ENCODE measurements around the gene CHMP1B.

The CHMP1B gene

DNA sequence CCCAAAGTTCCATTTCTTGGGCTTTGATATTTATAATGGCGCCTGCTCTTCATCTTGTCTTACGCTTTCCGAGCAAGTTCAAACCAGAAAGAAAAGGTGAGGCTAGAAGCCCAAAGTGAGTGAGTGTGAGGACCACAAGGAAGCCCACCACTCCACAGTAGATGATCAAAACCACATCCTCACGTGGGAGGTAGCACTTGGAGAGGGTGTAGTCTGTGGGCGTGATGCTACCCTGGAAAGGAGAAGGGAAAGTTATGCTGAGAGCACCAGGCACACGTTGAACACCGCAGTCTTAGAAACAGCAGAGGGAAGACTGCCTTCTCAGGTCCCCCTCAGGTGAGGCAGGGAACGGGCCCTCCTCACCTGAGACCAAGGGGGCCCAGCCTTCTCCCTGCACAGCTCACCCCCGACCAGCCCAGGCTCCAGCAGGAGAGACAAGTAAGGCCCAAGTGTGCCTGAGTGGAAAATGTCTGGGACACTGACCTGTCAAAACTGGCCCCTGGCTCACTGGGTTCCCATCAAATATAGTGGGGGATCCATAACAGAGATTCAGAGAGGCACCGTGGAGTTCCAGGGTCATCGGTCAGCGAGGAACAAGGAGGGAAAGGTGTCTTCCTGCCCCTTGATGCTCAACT is 33.3 kb downstream of the CHMP1B start:
- H3K4me3 ChIP-seq (replicated peaks; ENCODE audit: low read depth, low read length), result no peak overlapping the region
- TF ChIP-seq CTCF (IDR thresholded peaks at IDR 0.05; ENCODE audit: low read depth, low read length, missing control alignments), result no peak
- DNase-seq (ENCODE audit: extremely low read depth, low read depth), result no peak

GRCh38 chr18:11885278-11885947 is 34.2 kb downstream of the CHMP1B start:
- DNase-seq (ENCODE audit: extremely low read depth, low read depth), result no peak
- no peak overlapping the region for H3K4me3 ChIP-seq (replicated peaks; ENCODE audit: low read depth, low read length)

DNA sequence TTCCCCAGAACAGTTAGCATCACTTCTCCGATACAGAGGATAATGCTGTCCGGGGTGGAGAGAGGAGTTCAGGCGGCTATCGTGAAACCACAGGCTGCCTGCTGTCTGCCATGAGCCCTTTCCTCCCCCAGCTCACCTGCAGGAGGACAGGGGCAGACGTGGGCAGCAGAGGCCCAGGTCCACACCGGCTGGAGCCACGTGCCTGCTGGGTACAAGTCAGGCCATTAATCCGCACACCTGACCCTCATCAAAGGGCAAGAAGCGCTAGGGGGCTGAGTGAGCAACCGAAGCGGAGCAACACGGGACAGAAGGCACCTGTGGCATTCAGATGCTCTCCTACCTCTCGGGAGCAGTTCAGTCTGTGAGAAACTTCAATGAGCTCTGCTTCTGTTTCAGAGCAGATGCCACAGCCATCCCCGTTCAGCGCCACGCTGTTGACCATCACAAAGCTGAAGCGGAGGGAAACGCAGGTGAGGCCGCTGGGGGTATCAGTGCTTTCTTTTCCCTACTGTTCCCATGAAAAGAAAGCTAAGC is 35.4 kb downstream of the CHMP1B start:
- no peak for DNase-seq (ENCODE audit: extremely low read depth, low read depth)
- TF ChIP-seq CTCF (IDR thresholded peaks at IDR 0.05; ENCODE audit: low read depth, low read length, missing control alignments), result no peak
- H3K4me3 ChIP-seq (replicated peaks; ENCODE audit: low read depth, low read length), result no peak overlapping the region

More at GRCh38 chr18:11885278-11885947, 34.2 kb downstream of the CHMP1B start:
- no peak for TF ChIP-seq CTCF (IDR thresholded peaks at IDR 0.05; ENCODE audit: low read depth, low read length, missing control alignments)

DNA sequence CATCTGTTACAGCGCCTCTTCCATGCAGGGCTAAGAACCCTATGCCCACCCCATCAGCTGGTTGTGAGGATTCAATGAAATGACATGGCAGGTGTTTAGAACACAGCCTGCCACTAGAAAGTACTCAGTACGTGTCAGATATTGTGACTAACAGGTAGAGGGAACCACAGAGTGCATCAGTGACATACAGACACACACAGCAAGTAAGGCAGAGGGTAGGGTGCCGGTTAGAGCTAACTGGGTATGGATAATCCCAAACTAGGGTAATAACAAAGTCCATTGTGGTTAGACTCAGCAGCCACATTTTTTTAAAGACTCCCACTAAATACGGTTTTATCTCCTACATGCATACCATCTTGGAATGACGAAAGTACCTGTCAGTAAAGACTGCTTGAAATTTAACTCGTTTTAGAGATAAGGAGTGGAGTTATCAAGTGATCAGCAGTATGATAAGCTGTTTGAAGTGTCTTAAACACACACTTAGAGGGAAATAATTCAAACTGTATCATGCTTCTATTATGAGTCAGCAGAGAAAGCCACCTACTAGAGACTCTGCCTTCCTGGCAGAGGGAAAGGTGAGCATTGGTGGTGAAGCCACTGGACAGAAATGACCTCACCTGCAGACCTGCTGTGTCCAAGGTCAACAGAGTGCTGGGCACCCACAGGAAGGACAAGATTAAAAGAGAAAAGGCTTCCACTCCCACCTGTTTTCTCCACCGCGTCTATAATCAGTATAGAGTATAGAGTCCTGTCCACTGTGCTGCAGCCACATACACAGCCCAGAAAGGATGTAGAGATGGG is 36.3 kb downstream of the CHMP1B start:
- no peak for TF ChIP-seq CTCF (IDR thresholded peaks at IDR 0.05; ENCODE audit: low read depth, low read length, missing control alignments)
- DNase-seq (ENCODE audit: extremely low read depth, low read depth), result no peak
- H3K4me3 ChIP-seq (replicated peaks; ENCODE audit: low read depth, low read length), result no peak overlapping the region

DNA sequence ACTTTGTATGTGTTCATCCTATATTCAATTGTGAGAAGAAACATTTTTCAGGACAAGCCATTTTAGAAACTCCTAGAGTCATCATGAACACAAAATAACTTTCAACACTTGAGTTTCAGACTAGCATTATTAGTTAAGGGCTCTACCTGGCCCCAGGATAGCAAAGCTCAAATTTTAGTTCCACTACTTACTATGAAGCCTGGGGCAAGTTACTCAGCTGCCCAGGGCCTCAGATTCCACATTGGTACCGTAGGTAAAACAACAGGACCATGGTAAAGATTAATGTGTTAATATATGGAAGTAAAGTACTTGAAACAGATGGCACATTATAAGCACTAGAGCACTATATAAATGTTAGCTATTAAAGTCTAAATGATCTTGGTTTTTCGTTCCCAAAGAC is 37.5 kb downstream of the CHMP1B start:
- DNase-seq (ENCODE audit: extremely low read depth, low read depth), result no peak
- H3K4me3 ChIP-seq (replicated peaks; ENCODE audit: low read depth, low read length), result no peak overlapping the region
- TF ChIP-seq CTCF (IDR thresholded peaks at IDR 0.05; ENCODE audit: low read depth, low read length, missing control alignments), result no peak

GRCh38 chr18:11889284-11889683 is 38.1 kb downstream of the CHMP1B start:
- no peak for DNase-seq (ENCODE audit: extremely low read depth, low read depth)
- TF ChIP-seq CTCF (IDR thresholded peaks at IDR 0.05; ENCODE audit: low read depth, low read length, missing control alignments), result no peak
- H3K4me3 ChIP-seq (replicated peaks; ENCODE audit: low read depth, low read length), result no peak overlapping the region
